K562 (cell line): ENCODE data around the gene SH3BP5. TPM values are rescaled to one million over a fixed set of nuclear protein-coding genes. Genes with fewer than 3 reads are reported as not detected.
A peak's percentile ranks its signal among the peaks of the same experiment; 100 is the strongest.

Experiments
- ATF2 ChIP-seq: sonication (generic); formaldehyde crosslinking; IDR thresholded peaks from 2 replicates; pipeline ENCODE4 v1.8.1; 2022; ENCODE audit warnings: missing genetic modification reagents
- BCL6 ChIP-seq: fragments of 250-450 bp; sonication (Bioruptor Pico); IDR thresholded peaks from 2 replicates; pipeline ENCODE4 v1.4.0; 2020
- PBX2 ChIP-seq, 2 experiments: IDR thresholded peaks in 1 of 2; conservative IDR thresholded peaks in 1 of 2; 2 replicates each; pipeline ENCODE4 v1.6.1; 2016; ENCODE audit warnings: low read depth in 2 of 2, mild to moderate bottlenecking in 1 of 2, missing compliant biosample characterization in 1 of 2, missing genetic modification characterization in 1 of 2, moderate library complexity in 1 of 2
- PHB2 ChIP-seq: fragments of 450-650 bp; IDR thresholded peaks from 2 replicates; pipeline ENCODE4 v1.6.1; 2017; ENCODE audit warnings: low read depth
- REST ChIP-seq, 2 experiments: fragments of 450-650 bp; formaldehyde crosslinking in 1 of 2; IDR thresholded peaks; 2 replicates each; pipeline versions ENCODE4 v1.4.0 to v1.6.1; 2014 to 2020; ENCODE audit warnings: mild to moderate bottlenecking in 2 of 2, borderline replicate concordance in 1 of 2, low read depth in 1 of 2
- SMC3 ChIP-seq: conservative IDR thresholded peaks from 2 replicates; pipeline ENCODE4 v1.6.1; 2011; ENCODE audit warnings: low read depth, low read length, improper control_type of control experiment; ENCODE audit not compliant: insufficient read depth
- TFE3 ChIP-seq: fragments of 450-650 bp; formaldehyde crosslinking; IDR thresholded peaks from 2 replicates; pipeline ENCODE4 v1.4.0; 2020; ENCODE audit warnings: mild to moderate bottlenecking, mixed read lengths
- TOE1 ChIP-seq, 2 experiments: fragments of 450-650 bp in 1 of 2; sonication (generic) in 1 of 2; formaldehyde crosslinking in 1 of 2; IDR thresholded peaks; 2 replicates each; pipeline versions ENCODE4 v1.7.1 to v1.8.0; 2016 to 2022; ENCODE audit warnings: borderline replicate concordance in 2 of 2, mild to moderate bottlenecking in 2 of 2, antibody characterized with exemption in 1 of 2, inconsistent platforms in 1 of 2, low read depth in 1 of 2, missing genetic modification reagents in 1 of 2, moderate library complexity in 1 of 2
- ZBTB1 ChIP-seq: sonication (generic); formaldehyde crosslinking; IDR thresholded peaks from 2 replicates; pipeline ENCODE4 v1.8.1; 2023; ENCODE audit warnings: missing genetic modification reagents, low read depth, mild to moderate bottlenecking, borderline replicate concordance
- ZC3H4 ChIP-seq: sonication (generic); formaldehyde crosslinking; IDR thresholded peaks from 2 replicates; pipeline ENCODE4 v1.9.0; 2021; ENCODE audit warnings: missing genetic modification reagents, borderline replicate concordance
- ZFP1 ChIP-seq: fragments of 450-650 bp; formaldehyde crosslinking; IDR thresholded peaks from 2 replicates; pipeline ENCODE4 v1.4.0; 2020; ENCODE audit warnings: mild to moderate bottlenecking, mixed read lengths
- polyA plus RNA-seq, 8 experiments: library from polyadenylated mRNA; depleted of rRNA in 4 of 8; stranded (reverse) in 5 of 8; unstranded in 3 of 8; fragments of >200 nt; fragmentation: Nextera tagmentation in 2 of 8; fragmentation: Illumina TruSeq in 1 of 8; extraction: Ambion mirVana in 2 of 8; extraction: Trizol in 1 of 8; gene quantifications; 2 replicates each; pipeline versions ENCODE4 v1.2.1 to v1.2.3, GENCODE V29; 2011 to 2014; ENCODE audit warnings: inconsistent platforms in 1 of 8, missing spikeins in 1 of 8
- total RNA-seq, 7 experiments: library from RNA; depleted of rRNA in 6 of 7; stranded (reverse); fragments of >200 nt in 6 of 7; fragmentation: Illumina TruSeq in 2 of 7; extraction: Trizol in 2 of 7; gene quantifications; 2 replicates each; pipeline versions ENCODE4 v1.2.1 to v1.2.3, GENCODE V29; 2011 to 2021; ENCODE audit warnings: low replicate concordance in 1 of 7

SH3BP5 gene
- total and polyA plus RNA-seq, 9 of the 15 experiments (the other 6 are each of a cell fraction or from before 2014, with no cell fraction given), result 2.9 to 29.0 (median 14.9) TPM

- TF ChIP-seq SMC3 (no peak), ATF2 (CRISPR knock-in tag) (no peak), TOE1 (IDR thresholded peaks at IDR 0.05; ENCODE audit: borderline replicate concordance) (no peak), TOE1 (CRISPR knock-in tag; IDR thresholded peaks at IDR 0.05; ENCODE audit: borderline replicate concordance, low read depth) (no peak), PBX2 (CRISPR knock-in tag; IDR thresholded peaks at IDR 0.05; ENCODE audit: low read depth) (no peak), PBX2 (tag; conservative IDR thresholded peaks at IDR 0.05; ENCODE audit: low read depth) (no peak), PHB2 (no peak), ZBTB1 (CRISPR knock-in tag) (no peak), BCL6 (CRISPR knock-in tag) (no peak), REST (IDR thresholded peaks at IDR 0.05; ENCODE audit: borderline replicate concordance) (0 out of 2 replicates have a peak, but pooled peaks have one; percentile 27), REST (CRISPR knock-in tag; IDR thresholded peaks at IDR 0.05; ENCODE audit: low read depth) (no peak), ZFP1 (CRISPR knock-in tag) (no peak), TFE3 (no peak), ZC3H4 (CRISPR knock-in tag) (no peak)
These were observed 13.3 kb upstream of the SH3BP5 start (continued) for GRCh38 chr3:15345608-15346137.
